ENCODE measurements around the gene ORM2. TPM values are rescaled to one million over a fixed set of nuclear protein-coding genes. Genes with fewer than 3 reads are reported as not detected.

The ORM2 gene
- total and polyA plus RNA-seq, 2 donors (not counting 1 experiment from before 2014, with no cell fraction given), result not detected

GRCh38 chr9:114370251-114370967 lies 40.7 kb downstream of the ORM2 start:
- ATAC-seq (ENCODE audit: low read depth) (no peak), DNase-seq (no peak)
- Mint-ChIP-seq H3K27ac (peak overlapping the region; percentile 97), H3K4me1 (peaks cover 95% of the 10 kb centered on the region), H3K27me3 (no peaks in the 10 kb centered on the region), H3K4me3 (peak overlapping the region; percentile 60), H3K9me3 (ENCODE audit: insufficient read depth) (no peaks in the 10 kb centered on the region)
- peak overlapping the region; percentile 92 to 95 for H3K27ac ChIP-seq (ENCODE audit: low read length in 2 of 2)
- WGBS (ENCODE audit: insufficient coverage), result 13% methylated on average over 5 of the region's 6 CpGs
- intact Hi-C loops (cut with micrococcal nuclease), result loop anchor here (5.0 kb wide), 1 partner anchor 82 kb away; no protein-coding TSS in a partner anchor
- no peaks in the 10 kb centered on the region for H4K20me1 ChIP-seq (ENCODE audit: control insufficient read depth, insufficient read depth, low read length, poor library complexity, severe bottlenecking)
- CTCF ChIA-PET, result interaction anchor here (1.6 to 5.6 kb wide), 2 partner anchors 15 to 25 kb away, joined by 5 to 85 read pairs; partner anchors contain the start of gene AKNA
- POLR2A ChIA-PET, result interaction anchor here (0.6 to 8.6 kb wide), 3 partner anchors 17 to 34 kb away, joined by 7 to 135 read pairs (median 108); partner anchors contain the start of gene AKNA
- H3K36me3 ChIP-seq (replicated peaks in 1 of 2; ENCODE audit: control extremely low read depth in 1 of 2, control insufficient read depth in 1 of 2, extremely low read depth in 1 of 2, insufficient read depth in 2 of 2, low read length in 1 of 2), result peaks cover 2 to 81% of the 10 kb centered on the region in 2 experiments
- H3K9ac ChIP-seq (ENCODE audit: low read length), result peak overlapping the region; percentile 6
- no peak overlapping the region for H3K4me3 ChIP-seq (ENCODE audit: control extremely low read depth in 1 of 5, extremely low read depth in 1 of 5, insufficient read depth in 1 of 5, low read depth in 2 of 5, low read length in 4 of 5)
- H3K9me3 ChIP-seq (ENCODE audit: control extremely low read depth in 1 of 3, control insufficient read depth in 2 of 3, insufficient read depth in 1 of 3, low read length in 2 of 3), result no peaks in the 10 kb centered on the region
- H3K27me3 ChIP-seq (replicated peaks in 1 of 4; ENCODE audit: control extremely low read depth in 1 of 4, control insufficient read depth in 3 of 4, insufficient read depth in 4 of 4, low read length in 3 of 4), result no peaks in the 10 kb centered on the region
- H2AFZ ChIP-seq (ENCODE audit: insufficient read depth, low read depth, low read length, poor library complexity, severe bottlenecking), result no peak overlapping the region
- H3K4me1 ChIP-seq (ENCODE audit: control insufficient read depth in 2 of 2, insufficient read depth in 2 of 2, low read length in 2 of 2), result peaks cover 96 to 99% of the 10 kb centered on the region in 2 donors
- H3K79me2 ChIP-seq (ENCODE audit: control insufficient read depth, insufficient read depth, low read length), result peaks cover 52% of the 10 kb centered on the region
- peak overlapping the region; percentile 75 for H3K4me2 ChIP-seq (replicated peaks; ENCODE audit: low read depth, low read length, poor library complexity, severe bottlenecking)
- TF ChIP-seq CTCF (IDR thresholded peaks at IDR 0.05), result no peak
- no peak for TF ChIP-seq EZH2 (IDR thresholded peaks at IDR 0.05; ENCODE audit: borderline replicate concordance, insufficient read depth, low read depth, low read length, poor library complexity, severe bottlenecking)

- WGBS (ENCODE audit: insufficient coverage), result 95% methylated on average over 2 of the region's 4 CpGs
- TF ChIP-seq CTCF (IDR thresholded peaks at IDR 0.05), result no peak
- no peak for TF ChIP-seq EZH2 (IDR thresholded peaks at IDR 0.05; ENCODE audit: borderline replicate concordance, insufficient read depth, low read depth, low read length, poor library complexity, severe bottlenecking)
- POLR2A ChIA-PET, result interaction anchor here (0.6 to 5.1 kb wide), 3 partner anchors 16 to 34 kb away, joined by 7 to 135 read pairs (median 27); partner anchors contain the start of gene AKNA
- H3K4me2 ChIP-seq (replicated peaks; ENCODE audit: low read depth, low read length, poor library complexity, severe bottlenecking), result peak overlapping the region; percentile 75
- no peak overlapping the region for H2AFZ ChIP-seq (ENCODE audit: insufficient read depth, low read depth, low read length, poor library complexity, severe bottlenecking)
- peaks cover 94 to 98% of the 10 kb centered on the region in 2 donors for H3K4me1 ChIP-seq (ENCODE audit: control insufficient read depth in 2 of 2, insufficient read depth in 2 of 2, low read length in 2 of 2)
- peaks cover 2 to 80% of the 10 kb centered on the region in 2 experiments for H3K36me3 ChIP-seq (replicated peaks in 1 of 2; ENCODE audit: control extremely low read depth in 1 of 2, control insufficient read depth in 1 of 2, extremely low read depth in 1 of 2, insufficient read depth in 2 of 2, low read length in 1 of 2)
- H3K27ac ChIP-seq (ENCODE audit: low read length in 2 of 2), result peak overlapping the region; percentile 92 to 95
- H3K4me3 ChIP-seq (ENCODE audit: control extremely low read depth in 1 of 5, extremely low read depth in 1 of 5, insufficient read depth in 1 of 5, low read depth in 2 of 5, low read length in 4 of 5), result peak overlapping the region in 1 of 5 experiments; percentile 7
- no peaks in the 10 kb centered on the region for H4K20me1 ChIP-seq (ENCODE audit: control insufficient read depth, insufficient read depth, low read length, poor library complexity, severe bottlenecking)
- peaks cover 52% of the 10 kb centered on the region for H3K79me2 ChIP-seq (ENCODE audit: control insufficient read depth, insufficient read depth, low read length)
- H3K27me3 Mint-ChIP-seq, result no peaks in the 10 kb centered on the region
- ATAC-seq (ENCODE audit: low read depth) (no peak), DNase-seq (no peak)
- no peak overlapping the region for H3K9ac ChIP-seq (ENCODE audit: low read length)
- peak overlapping the region; percentile 97 for H3K27ac Mint-ChIP-seq
- no peaks in the 10 kb centered on the region for H3K27me3 ChIP-seq (replicated peaks in 1 of 4; ENCODE audit: control extremely low read depth in 1 of 4, control insufficient read depth in 3 of 4, insufficient read depth in 4 of 4, low read length in 3 of 4)
- H3K4me1 Mint-ChIP-seq, result peaks cover 95% of the 10 kb centered on the region
- intact Hi-C loops (cut with micrococcal nuclease), result loop anchor here (5.0 kb wide), 1 partner anchor 81 kb away; no protein-coding TSS in a partner anchor
- no peaks in the 10 kb centered on the region for H3K9me3 ChIP-seq (ENCODE audit: control extremely low read depth in 1 of 3, control insufficient read depth in 2 of 3, insufficient read depth in 1 of 3, low read length in 2 of 3)
- CTCF ChIA-PET, result interaction anchor here (1.0 to 5.6 kb wide), 3 partner anchors 14 to 24 kb away, joined by 3 to 85 read pairs (median 5); partner anchors contain the start of gene AKNA
- no peaks in the 10 kb centered on the region for H3K9me3 Mint-ChIP-seq (ENCODE audit: insufficient read depth)
- H3K4me3 Mint-ChIP-seq, result peak overlapping the region; percentile 79
Measured at GRCh38 chr9:114370968-114371320, 41.3 kb downstream of the ORM2 start.
